ENCODE measurements around the gene RNF6. TPM values are rescaled to one million over a fixed set of nuclear protein-coding genes. Genes with fewer than 3 reads are reported as not detected.

The RNF6 gene
- 39.2 and 40.8 TPM in 2 replicates for total RNA-seq

DNA sequence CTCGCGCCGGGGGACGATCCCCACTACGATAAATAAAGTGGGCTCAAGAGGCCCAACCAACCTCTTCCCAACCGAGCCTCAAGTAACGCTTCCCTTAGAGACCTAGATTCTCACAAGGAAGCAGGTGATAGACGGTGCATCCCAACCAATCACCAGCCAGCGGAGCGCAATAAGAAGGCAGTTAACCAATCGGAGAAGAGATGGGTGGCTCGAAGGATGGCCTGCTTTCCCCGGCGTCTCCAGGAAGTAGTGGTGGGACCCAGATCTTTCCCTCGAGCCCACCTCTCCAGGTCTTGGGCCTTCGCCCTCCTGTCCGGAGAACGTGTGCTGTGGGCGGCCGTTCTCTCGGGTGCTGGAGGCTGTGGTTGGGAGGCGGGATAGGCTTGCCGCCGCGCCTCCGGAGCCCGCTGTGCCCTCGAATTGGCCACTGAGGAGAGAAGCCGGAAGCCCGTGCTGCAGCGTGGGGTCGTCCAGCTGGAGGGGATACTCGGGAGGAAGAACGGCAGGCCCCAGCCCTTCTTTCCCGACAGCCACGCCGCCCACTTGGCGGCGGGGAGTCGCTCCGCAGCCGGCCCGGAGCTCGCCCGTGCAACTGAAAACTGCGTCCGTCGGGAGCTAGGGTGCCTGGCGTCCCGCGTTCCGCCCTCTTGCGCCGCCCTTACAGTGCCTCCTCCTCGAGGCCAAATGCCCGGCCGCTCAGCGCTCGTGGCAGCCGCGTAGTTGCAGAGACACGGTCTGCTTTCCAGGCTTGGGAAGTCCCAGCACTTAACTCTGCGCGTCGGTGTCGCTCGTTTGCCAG is at the start of gene RNF6:
RNF6 (minus strand) TSS at position 594 of the 799 bp plus-strand sequence. CDS start 2,665 bp downstream, outside the sequence.
- intact Hi-C loops (cut with micrococcal nuclease) = loop anchor here (1.0 to 10.0 kb wide), 4 partner anchors 31 to 1913 kb away; partner anchors contain the start of genes PAN3 and RPL21

GRCh38 chr13:26270707-26271106 is 48.6 kb upstream of the RNF6 start:
- intact Hi-C loops (cut with micrococcal nuclease) = no loop called here

GRCh38 chr13:26266311-26266710 is 44.2 kb upstream of the RNF6 start:
- intact Hi-C loops (cut with micrococcal nuclease) = no loop called here

DNA sequence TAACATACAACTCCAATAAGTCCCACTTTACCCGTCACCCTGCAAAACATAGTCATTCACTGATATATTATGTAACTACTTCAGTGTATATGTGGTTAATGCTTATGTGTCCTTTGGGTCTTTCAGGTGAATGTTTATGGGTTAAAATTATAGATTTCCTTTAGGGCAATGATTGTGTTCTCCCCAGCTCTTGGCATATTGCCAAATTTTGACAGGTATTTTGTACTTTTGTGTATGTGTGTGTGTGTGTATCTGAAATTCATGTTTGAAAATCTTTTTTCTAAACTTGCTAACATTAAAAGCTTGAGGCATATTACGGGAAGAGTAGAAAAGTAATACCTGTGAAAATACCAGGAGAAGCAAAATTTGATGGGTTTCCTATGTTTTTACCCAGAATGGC is 40.0 kb upstream of the RNF6 start:
- intact Hi-C loops (cut with micrococcal nuclease) = no loop called here

GRCh38 chr13:26259634-26260033 is 37.5 kb upstream of the RNF6 start:
- intact Hi-C loops (cut with micrococcal nuclease) = no loop called here

DNA sequence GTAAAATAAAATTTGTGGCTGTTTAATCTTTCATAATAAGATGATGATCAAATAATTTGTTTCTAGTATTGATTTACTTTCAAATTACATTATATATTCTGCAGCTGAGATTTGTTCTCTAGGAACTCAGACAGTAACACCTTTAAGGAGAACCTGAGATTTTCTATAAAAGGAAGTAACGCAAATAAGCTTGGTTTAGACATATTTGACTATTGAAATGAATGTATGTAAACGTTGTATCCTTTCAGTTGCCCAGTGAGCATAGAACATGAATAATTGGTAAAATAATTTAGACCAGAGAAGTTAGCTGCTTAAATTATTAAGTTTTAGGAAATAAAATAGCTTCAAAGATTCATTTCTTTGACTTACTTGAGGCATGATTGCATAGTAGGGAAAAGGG is 34.9 kb upstream of the RNF6 start:
- intact Hi-C loops (cut with micrococcal nuclease) = no loop called here

- intact Hi-C loops (cut with micrococcal nuclease) = no loop called here
These were observed 33.7 kb upstream of the RNF6 start for GRCh38 chr13:26255691-26256277.

GRCh38 chr13:26255115-26255514 is 33.0 kb upstream of the RNF6 start:
- intact Hi-C loops (cut with micrococcal nuclease) = no loop called here

DNA sequence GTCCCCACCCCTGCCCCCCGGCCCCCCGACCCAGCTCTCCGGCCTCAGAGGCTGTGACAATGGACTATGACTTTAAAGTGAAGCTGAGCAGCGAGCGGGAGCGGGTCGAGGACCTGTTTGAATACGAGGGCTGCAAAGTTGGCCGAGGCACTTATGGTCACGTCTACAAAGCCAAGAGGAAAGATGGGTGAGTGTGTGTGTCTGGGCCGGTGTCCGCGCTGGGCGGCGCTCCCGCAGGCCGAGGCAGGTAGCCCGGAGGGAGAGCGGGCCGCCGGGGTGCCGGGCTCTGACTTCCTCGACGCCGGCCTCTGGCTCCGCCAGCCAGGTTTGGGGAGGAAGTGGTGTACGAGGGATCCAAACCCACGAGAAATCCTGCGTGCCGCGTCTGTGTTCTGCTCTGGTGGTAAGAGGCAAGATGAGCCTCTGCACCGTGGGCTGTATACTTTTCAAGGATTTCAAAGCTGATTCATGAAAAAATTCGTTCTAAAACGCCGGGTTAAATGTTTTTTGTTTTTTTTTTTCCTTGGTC is 32.5 kb upstream of the RNF6 start:
- intact Hi-C loops (cut with micrococcal nuclease) = loop anchor here (1.0 to 5.0 kb wide), 4 partner anchors 68 to 1332 kb away; partner anchors contain the start of gene NUP58

GRCh38 chr13:26253787-26254582 is 31.9 kb upstream of the RNF6 start, which contains the start of gene CDK8:
CDK8 (plus strand) TSS chr13:26254129; CDS start chr13:26254642, 513 bp downstream.
- intact Hi-C loops (cut with micrococcal nuclease) = loop anchor here (1.0 to 5.0 kb wide), 5 partner anchors 33 to 1332 kb away; partner anchors contain the start of gene NUP58

- intact Hi-C loops (cut with micrococcal nuclease) = loop anchor here (1.0 to 5.0 kb wide), 4 partner anchors 32 to 1331 kb away; partner anchors contain the start of gene NUP58
These were observed 31.2 kb upstream of the RNF6 start for GRCh38 chr13:26253262-26253786.

DNA sequence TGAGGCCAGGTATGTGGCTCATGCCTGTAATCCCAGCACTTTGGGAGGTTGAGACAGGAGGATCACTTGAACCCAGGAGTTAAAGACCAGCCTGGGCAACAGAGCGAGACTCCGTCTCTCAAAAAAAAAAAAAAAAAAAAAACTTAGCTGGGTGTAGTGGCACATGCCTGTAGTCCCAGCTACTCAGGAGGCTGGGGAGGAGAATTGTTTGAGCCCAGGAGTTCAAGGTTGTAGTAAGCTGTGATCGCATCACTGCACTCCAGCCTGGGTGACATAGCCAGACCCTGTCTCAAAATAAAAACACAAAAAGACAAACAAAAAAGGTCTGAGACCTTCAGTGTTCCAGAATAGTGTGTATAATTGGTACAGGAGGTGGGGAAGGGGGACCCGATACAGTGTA is 29.9 kb upstream of the RNF6 start:
- intact Hi-C loops (cut with micrococcal nuclease) = loop anchor here (5.0 kb wide), 3 partner anchors 245 to 1330 kb away; partner anchors contain the start of gene NUP58

- intact Hi-C loops (cut with micrococcal nuclease) = no loop called here
These were observed 27.4 kb upstream of the RNF6 start for GRCh38 chr13:26249551-26249950.

GRCh38 chr13:26247608-26248007 is 25.5 kb upstream of the RNF6 start:
- intact Hi-C loops (cut with micrococcal nuclease) = no loop called here

- intact Hi-C loops (cut with micrococcal nuclease) = no loop called here
These were observed 24.9 kb upstream of the RNF6 start for GRCh38 chr13:26247011-26247410.

GRCh38 chr13:26246154-26246553 is 24.0 kb upstream of the RNF6 start:
- intact Hi-C loops (cut with micrococcal nuclease) = no loop called here

GRCh38 chr13:26236296-26236695 is 14.2 kb upstream of the RNF6 start:
- intact Hi-C loops (cut with micrococcal nuclease) = no loop called here

GRCh38 chr13:26230703-26231102 is 8.6 kb upstream of the RNF6 start:
- intact Hi-C loops (cut with micrococcal nuclease) = no loop called here

DNA sequence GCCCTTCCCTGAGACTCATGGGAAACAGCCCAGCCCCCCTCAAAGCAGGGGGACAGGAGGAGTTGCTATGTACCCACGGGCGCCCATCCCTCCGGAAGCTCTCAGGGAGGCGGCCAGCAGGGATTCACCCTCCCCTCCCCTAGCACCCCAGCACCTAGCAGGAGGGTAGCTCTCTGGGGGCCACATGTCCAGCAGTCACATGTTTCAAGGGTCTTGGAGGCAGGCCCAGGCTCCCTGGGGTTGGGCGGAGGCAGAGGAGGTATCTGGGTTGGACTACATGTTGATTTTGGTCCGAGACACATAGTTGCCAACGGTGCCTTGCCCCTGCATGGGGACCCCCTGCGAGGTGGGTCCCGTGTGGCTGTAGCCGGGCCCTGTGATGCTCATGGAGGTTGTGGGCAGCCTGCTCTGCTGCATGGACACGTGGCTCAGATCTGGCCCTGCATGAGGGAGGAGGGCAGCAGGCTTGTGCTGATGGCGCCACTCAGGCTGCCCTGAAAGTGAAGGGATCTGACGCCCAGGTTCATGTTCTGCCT is 7.0 kb upstream of the RNF6 start:
- intact Hi-C loops (cut with micrococcal nuclease) = loop anchor here (10.0 kb wide), 1 partner anchor 1906 kb away; the partner anchor contains the start of gene PAN3

- intact Hi-C loops (cut with micrococcal nuclease) = loop anchor here (10.0 kb wide), 1 partner anchor 1907 kb away; the partner anchor contains the start of gene PAN3
These were observed 6.0 kb upstream of the RNF6 start for GRCh38 chr13:26228096-26228495.

Measured in T-helper 2 cell treated with Interferon-gamma antibody and Interleukin-4, amounts not matched to agents 100 ng/mL and 5 ng/mL, for 36 hours (primary cell).